Kidney capillary endothelial cell (primary cell): ENCODE data around the gene C1orf50.
A peak's percentile ranks its signal among the peaks of the same experiment; 100 is the strongest.
"Not testable (repeated sequence)": the region's sequence is repeated elsewhere in the genome, so short reads cannot be mapped to it uniquely, and the experiment has no call there.

Experiments
- DNase-seq: peaks from one replicate; pipeline ENCODE4 v3.0.0-alpha.2; 2018; ENCODE audit warnings: low spot score

The C1orf50 gene

DNA sequence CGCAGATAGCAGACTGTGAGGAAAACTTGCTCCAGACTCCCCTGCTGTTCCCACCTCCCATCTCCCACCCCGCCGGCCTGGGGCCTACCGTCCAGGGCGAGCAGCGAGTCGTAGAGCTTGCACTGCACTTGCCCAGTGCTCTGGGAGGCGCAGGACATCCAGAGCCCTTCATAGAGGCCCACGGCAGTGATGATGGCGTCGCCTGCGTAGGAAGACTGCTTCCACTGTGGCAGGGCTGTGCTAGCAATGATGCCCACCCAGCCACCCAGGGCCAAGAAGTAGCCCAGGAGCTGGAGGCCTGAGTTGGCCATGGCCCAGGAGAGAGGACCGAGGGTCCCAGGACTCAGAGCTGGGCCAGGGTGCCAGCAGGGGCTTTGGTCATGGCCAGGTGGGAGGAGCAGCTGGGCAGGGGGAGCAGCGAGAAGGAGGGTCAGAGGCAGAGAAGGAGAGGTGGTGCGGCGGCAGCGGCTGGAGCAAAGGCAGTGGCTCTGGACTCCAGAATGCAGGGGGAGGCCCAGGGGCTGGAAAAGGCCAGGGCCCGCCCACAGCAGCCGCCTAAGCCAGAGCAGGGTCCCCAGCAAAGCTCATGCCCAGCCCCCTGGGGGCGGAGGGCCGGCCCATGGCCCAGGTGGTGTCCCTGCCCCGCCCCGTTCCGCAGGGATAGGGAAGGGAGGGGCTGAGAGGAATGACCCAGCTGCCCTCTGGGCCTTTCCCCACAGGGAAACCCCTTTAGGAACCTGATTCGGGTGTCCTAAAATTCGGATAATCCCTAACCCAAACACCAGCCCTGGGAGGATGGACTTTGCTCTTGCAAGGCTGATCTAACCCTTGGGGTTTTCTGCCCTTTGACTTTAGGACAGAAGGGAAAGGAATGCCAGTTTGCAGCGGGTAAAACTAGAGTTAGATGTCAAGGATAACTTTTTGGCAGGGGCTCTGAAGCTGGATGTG is 27.0 kb upstream of the C1orf50 start, which contains the start of gene CLDN19:
TSS of gene CLDN19 (minus strand) at position 484 of the 948 bp plus-strand sequence. CDS start at position 311, 173 bp downstream.
- no peak for DNase-seq

GRCh38 chr1:42740851-42741580 is 26.0 kb upstream of the C1orf50 start:
- DNase-seq = no peak

- DNase-seq = no peak
These were observed 25.3 kb upstream of the C1orf50 start for GRCh38 chr1:42741706-42742105.

DNA sequence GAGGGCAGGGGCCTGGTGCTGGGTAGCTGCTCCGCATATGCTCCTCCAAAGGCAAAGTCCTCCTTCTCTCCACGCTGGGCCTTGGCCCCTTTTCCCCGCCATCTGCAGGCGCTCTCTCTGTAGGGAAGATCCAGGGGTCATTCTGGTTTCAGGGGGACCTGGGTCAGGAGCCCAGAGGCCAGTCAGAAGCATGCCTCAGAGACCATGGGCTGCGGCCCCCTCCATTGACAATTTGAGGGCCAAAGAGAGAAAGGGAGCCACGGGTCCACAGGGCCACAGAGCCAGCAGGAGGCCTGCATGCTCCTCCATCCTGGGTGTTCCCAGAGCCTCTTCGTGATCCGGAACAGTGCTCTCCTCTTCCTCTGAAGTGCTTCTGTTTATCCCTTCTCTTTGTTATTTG is 24.9 kb upstream of the C1orf50 start:
- DNase-seq = no peak

DNA sequence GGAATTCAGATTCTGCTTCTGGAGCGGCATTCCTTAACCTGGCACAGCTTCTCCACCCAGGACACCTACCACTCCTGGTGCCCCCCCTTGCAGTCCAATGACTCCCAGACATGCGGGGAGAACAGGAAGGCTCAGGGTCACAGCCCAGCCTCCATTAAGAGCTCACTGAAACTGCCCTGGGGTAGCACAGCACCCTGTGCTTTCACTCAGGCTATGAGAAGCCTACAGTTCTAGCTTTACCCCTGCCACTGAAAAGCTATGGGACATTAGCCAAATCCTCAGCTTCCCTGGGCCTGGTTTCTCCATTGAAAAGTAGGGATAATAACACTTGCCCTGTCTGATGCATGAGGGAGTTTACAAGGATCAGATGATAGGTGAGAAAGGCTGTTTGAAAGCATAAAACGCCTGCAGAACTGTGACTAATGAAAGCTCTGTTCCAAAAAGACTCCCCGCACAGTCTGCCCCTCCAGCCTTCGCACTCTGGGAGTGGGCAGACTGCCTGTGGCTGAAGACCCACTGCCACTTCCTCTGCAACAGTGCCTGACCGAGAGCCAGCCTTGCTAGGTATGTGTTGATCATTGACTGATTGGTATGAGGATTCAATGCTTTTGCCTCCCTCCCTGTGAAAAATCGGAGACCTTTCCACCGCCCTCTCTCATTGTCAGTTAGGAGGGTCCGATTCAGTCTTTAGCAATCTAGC is 24.3 kb upstream of the C1orf50 start:
- no peak for DNase-seq

GRCh38 chr1:42743317-42744147 is 23.5 kb upstream of the C1orf50 start:
- DNase-seq = no peak

DNA sequence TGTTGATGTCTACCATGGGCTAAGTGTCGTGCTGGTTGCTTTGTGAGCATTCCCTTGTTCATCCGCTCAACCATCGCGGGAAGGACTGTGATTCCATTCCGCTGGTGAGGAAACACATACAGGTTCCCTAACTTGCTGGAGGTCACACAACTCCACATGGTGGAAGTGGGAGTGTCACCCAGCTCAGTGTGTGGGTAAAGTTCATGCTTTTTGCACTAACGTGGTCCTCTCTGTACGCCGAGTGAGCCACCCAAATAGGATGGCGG is 23.0 kb upstream of the C1orf50 start:
- no peak for DNase-seq

DNA sequence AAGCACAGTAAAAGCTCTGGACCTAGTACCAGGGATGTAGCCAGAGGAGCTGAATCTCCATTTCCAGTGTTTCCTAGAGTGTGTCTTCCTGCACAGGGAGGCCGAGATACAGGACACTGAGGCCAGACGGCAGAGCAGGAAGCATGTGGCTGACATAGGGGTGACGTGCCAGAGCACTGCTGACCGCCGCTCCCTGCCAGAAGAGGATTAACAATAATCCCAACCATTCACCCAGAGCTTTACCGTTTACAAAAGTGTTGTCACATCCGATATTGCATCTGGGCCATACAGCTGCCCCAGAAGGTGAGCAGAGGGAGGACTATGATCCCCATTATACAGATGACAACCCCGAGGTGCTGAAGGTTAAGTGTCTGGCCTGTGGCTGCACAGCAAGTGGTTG is 21.2 kb upstream of the C1orf50 start:
- no peak for DNase-seq

GRCh38 chr1:42746436-42747105 is 20.5 kb upstream of the C1orf50 start:
- DNase-seq = no peak

GRCh38 chr1:42747125-42747524 is 19.9 kb upstream of the C1orf50 start:
- no peak for DNase-seq

GRCh38 chr1:42748021-42748420 is 19.0 kb upstream of the C1orf50 start:
- no peak for DNase-seq

DNA sequence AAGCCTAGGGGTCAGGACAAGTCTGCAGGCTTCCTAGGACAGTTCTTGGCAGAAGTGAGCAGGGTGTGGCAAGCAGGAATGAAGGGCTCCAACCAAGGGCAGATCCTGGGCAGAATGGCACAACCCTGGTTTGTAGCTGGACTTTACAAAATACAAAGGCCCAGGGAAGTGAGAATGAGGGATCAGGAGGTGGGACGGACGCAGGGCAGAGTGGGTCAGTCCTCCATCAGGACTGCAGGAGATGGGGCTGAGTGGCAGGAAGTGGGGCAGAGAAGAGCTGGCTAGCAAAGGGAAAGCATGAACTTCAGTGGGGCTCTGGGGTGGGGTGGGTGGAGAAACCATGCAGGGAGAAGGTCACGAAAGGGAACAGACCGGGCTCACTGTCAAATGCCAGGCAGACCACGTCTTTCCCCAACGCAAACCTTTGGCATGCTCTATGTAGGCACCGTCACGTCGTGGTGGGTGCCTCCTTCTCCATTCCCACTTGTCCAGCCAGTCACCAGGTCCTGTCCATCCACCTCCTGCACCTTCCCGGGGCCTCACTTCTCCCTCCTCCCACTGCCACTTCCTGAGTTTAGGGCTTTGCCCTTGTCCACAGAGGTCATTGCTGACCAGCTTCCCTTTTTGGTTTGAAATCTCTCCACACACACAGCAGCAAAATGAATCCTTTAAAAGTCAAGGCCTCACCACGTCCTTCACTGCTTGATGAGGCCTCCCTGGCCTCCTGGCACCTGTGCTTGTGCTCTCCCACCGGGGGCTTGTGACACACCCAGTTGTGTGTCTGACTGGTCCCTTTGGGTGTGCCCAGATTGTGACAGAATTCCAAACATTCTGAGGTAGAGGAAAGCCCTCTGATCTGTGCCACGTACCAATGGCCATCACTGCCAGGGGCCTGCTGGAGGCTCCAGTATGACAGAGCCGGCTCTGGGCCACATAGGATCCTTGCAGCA is 18.3 kb upstream of the C1orf50 start:
- DNase-seq = no peak

GRCh38 chr1:42750041-42750440 is 17.0 kb upstream of the C1orf50 start:
- DNase-seq = no peak

GRCh38 chr1:42751511-42752070 is 15.5 kb upstream of the C1orf50 start:
- not testable (repeated sequence) for DNase-seq

- no peak for DNase-seq
These were observed 14.8 kb upstream of the C1orf50 start for GRCh38 chr1:42752284-42752683.

GRCh38 chr1:42753070-42753469 is 14.0 kb upstream of the C1orf50 start:
- no peak for DNase-seq

DNA sequence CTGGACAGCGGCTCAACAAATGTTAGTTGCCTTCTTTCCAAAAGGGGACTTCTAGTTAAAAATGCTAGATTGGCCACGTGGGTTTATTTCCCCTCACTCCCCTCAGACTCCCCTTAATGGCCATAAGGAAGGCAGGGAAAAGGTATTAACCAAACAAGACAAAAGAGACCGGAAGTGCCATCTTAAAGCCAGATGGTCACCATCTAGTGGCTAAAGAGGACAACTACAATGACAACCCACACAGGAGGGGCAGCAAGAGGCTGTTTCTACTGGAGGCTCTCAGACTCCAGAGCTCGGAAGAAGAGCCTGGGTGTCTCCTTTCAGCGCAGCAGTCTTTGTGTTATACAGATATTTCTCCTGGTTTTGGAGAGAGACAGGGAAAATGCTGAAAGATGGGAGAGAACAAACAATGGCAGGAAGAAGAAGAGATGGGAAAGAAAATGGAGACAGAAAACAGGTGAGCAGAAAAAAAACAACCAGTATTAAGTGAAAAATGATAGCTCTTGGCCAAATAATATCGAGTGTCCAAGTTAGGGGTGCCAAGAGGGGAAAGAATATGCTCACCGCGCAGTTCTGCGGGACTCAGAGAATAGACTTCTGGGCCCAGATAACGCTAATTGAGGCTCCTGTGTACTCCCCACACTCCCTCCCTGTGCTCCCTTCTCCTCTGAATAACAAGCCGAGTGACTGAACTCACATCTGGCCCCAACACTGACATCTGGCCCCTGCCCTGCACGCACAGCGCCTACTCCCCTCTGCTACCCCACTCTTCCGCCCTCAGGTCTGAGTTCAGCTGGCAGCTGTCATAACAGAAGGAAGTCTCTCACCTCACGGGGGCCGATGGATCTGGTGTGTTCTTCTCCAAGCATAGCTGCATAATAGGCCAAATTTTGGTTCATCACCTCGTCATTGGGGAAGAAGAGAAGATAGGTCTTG is 9.8 kb upstream of the C1orf50 start:
- peak; percentile 51 for DNase-seq

DNA sequence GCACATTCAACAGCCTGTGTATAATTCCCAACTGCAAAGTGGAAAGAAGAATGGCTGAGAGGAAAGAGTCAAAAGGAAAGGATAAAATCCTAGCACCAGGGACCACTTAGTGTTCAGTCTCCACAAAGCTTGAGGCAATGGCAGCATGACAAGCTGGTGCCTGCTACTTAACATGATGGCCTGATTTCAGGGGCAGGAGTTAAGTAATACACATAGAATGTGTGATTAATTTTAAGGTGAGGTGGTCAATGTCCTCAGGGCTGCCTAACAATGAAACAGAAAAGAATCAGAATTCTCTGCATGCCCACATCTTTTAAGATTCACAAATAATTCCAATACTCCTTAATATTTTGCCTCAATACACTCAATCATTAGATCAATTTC is 9.2 kb upstream of the C1orf50 start:
- no peak for DNase-seq

DNA sequence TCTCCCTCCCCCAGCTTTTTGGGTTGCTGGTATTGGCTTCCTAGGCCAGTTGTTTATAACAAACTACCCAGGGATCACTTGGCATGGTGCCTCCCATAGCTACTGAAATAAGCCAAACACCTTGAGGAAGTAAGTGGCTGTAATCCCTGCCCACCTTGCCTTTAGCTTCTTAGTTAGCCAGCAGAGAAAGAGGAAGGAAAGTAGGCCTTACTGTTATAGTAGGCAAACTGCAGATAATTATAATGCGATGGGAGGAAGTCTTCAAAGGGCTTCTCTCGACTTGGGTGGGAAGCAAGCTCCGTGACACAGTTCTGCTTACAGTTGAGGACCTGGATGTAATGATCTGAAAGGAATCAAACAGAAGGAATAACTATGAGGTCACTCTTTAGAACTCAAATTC is 8.4 kb upstream of the C1orf50 start:
- DNase-seq = no peak
